Stimulated activated CD4-positive, alpha-beta T cell treated with anti-CD3 and anti-CD28 coated beads, Interleukin-4, amount 100 ng/mL, for 24 hours (primary cell): Measurements from ENCODE around the gene AUNIP.

ENCODE experiments used
- DNase-seq: peaks from one replicate; pipeline ENCODE4 v3.0.0-alpha.2; 2020

The AUNIP gene

DNA sequence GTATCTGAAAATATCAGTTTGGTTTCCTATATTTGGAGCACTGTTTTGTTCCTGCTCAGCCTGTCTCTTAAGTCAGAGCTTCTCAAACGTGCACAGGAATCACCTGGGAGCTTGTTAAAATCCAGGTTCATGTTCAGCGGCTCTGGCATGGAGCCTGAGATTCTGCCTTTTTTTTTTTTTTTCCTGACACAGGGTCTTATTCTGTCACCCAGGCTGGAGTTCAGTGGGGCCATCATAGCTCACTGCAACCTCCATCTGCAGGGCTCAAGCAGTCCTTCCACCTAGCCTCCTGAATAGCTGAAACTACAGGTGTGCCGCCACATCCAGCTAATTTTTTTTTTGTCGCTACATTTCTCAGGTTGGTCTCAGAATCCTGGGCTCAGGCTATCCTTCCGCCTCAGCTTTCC is 71.5 kb downstream of the AUNIP start:
- DNase-seq, result no peak

DNA sequence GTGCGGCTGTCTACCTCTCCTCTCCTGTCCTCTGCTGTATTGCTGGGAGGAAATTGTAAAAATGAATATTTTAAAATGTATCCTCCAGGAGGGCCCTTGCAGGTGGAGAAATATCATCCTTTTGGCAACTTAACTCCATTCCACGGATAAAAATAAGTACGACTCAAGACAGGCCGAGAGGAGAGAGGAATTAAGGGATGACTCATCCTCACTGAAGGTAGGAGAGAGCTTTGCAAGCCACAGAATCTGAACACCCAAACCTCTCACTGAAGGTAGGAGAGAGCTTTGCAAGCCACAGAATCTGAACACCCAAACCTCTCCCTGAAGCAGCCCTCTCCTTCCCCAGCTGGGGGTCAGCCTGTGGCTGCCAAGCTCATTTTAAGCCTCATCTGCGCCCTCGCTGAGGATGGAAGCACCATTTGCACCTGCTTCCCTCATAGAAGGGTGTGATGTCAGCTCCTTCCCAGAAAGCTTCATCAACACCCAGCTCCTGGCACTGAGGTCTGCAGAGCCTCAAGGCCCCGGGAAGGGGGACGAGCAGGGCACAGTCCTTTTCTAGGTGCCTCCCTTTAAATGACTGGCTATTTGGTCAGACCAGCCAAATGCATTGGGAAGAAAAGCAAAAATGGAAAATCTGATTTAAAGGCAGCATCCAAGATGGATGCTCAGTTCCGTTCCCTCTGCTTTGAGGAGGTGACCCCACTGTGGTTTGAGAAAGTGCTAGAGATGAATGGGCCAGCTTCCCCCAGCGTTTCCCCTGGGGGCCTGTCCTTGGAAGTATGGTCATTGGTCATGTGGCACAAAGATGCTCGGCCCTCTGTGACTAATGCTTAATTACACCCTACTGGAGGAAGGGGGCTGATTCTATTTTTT is 72.1 kb downstream of the AUNIP start:
- DNase-seq, result no peak

DNA sequence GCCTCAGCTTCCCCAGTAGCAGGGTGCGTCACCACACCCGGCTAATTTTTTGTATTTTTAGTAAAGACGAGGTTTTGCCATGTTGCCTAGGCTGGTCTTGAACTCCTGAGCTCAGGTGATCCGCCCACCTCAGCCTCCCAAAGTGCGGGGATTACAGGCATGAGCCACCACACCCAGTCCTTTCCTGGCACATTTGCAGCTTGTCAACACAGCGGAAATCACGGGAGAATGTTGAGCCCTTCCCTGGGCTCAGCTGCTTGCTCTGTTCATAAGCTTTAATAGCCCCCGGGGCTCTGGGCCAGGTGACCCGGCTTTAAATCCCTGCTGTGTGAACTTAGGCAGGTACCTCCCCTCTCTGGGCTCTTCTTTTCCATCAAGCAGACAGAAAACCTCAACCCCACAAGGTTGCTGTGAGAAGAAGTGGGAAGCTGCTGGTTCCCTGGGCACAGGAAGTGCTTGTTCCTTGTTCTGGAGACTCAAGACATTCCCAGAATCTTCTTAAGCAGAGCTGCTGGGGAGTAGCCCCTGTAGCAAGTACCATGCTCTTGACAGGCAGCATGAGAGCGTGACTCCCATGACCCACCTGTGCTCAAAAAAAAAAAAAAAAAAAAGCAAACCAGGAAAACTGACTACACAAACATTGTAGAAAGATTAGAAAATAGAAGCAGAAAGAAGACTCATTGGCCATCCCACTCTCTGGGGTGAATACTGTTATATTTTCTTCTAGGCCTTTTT is 73.8 kb downstream of the AUNIP start:
- DNase-seq, result no peak

DNA sequence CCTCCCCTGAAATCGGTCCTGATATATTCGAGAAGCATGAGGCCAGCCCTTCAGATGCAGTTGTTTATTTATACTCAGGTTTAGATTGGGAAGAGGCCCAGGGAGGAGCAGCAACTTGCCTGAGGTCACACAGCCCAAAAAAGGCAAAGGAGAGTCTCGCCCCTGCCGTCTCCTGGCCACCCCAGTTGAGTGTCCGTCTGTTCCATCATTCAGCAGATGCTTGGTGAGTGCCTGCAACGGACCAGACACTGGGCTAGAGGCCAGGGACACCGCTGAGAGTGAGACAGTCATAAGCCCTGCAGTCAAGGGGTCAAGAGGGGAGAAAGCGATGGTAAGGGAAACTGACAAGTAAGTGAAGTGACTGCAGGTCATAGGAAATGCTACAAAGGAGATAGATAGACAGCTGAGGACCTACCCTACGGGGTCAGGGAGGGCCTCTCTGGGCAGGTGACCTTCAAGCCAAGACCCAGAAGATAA is 74.6 kb downstream of the AUNIP start:
- no peak for DNase-seq
